Effector memory CD4-positive, alpha-beta T cell (primary cell): ENCODE results near the gene GPN3.
A peak's percentile ranks its signal among the peaks of the same experiment; 100 is the strongest.

Experiments
- DNase-seq, 3 donors: peaks; one replicate each; pipeline ENCODE4 v3.0.0-alpha.2; 2020
- H3K27ac ChIP-seq: 2 replicates; pipeline ENCODE4 v1.7.0; 2013; ENCODE audit warnings: mild to moderate bottlenecking, low read length, moderate library complexity; ENCODE audit not compliant: insufficient read depth, poor library complexity, severe bottlenecking
- H3K27me3 ChIP-seq: replicated peaks from 2 replicates; pipeline ENCODE4 v1.7.0; 2013; ENCODE audit warnings: mild to moderate bottlenecking, low read length; ENCODE audit not compliant: insufficient read depth, control insufficient read depth, poor library complexity, severe bottlenecking
- H3K36me3 ChIP-seq: 2 replicates; pipeline ENCODE4 v1.7.0; 2013; ENCODE audit warnings: mild to moderate bottlenecking, low read length, moderate library complexity; ENCODE audit not compliant: control insufficient read depth, insufficient read depth
- H3K4me1 ChIP-seq: 2 replicates; pipeline ENCODE4 v1.7.0; 2013; ENCODE audit warnings: low read length, mild to moderate bottlenecking; ENCODE audit not compliant: control insufficient read depth, insufficient read depth, poor library complexity, severe bottlenecking
- H3K4me3 ChIP-seq: 2 replicates; pipeline ENCODE4 v1.7.0; 2013; ENCODE audit warnings: low read length, low read depth, mild to moderate bottlenecking; ENCODE audit not compliant: insufficient read depth, poor library complexity, severe bottlenecking
- H3K9me3 ChIP-seq: 2 replicates; pipeline ENCODE4 v1.7.0; 2013; ENCODE audit warnings: mild to moderate bottlenecking, low read length, moderate library complexity; ENCODE audit not compliant: control insufficient read depth
- total RNA-seq, 3 donors: gene quantifications; one replicate each; lab custom pipeline; 2026; lab: John Stamatoyannopoulos, UW

Gene GPN3
- 4.1 to 6.1 (median 4.9) reads per million in 3 donors for total RNA-seq

GRCh38 chr12:110468214-110469048 is at the start of gene GPN3, which contains the start of gene FAM216A:
Gene GPN3, minus strand, starts transcription at chr12:110468257. Its CDS starts 54 bp downstream, at chr12:110468203.
Gene FAM216A, plus strand, starts transcription at chr12:110468845. Its CDS starts 31 bp downstream, at chr12:110468876.
- no peaks in the 10 kb centered on the region for H3K9me3 ChIP-seq
- H3K27me3 ChIP-seq, result no peaks in the 10 kb centered on the region
- peak; percentile 90 to 94 (median 93) for DNase-seq
- H3K4me1 ChIP-seq, result peaks cover 8% of the 10 kb centered on the region
- H3K36me3 ChIP-seq, result peaks cover 9% of the 10 kb centered on the region
- H3K27ac ChIP-seq, result peak within 1 kb of the TSS; percentile 87
- peak within 1 kb of the TSS; percentile 88 for H3K4me3 ChIP-seq

GRCh38 chr12:110516995-110517394 is 48.9 kb upstream of the GPN3 start:
- no peak for DNase-seq
- Histone ChIP-seq H3K4me3 (no peak overlapping the region), H3K36me3 (no peaks in the 10 kb centered on the region), H3K27me3 (no peaks in the 10 kb centered on the region), H3K4me1 (no peaks in the 10 kb centered on the region), H3K9me3 (no peaks in the 10 kb centered on the region), H3K27ac (no peak overlapping the region)

DNA sequence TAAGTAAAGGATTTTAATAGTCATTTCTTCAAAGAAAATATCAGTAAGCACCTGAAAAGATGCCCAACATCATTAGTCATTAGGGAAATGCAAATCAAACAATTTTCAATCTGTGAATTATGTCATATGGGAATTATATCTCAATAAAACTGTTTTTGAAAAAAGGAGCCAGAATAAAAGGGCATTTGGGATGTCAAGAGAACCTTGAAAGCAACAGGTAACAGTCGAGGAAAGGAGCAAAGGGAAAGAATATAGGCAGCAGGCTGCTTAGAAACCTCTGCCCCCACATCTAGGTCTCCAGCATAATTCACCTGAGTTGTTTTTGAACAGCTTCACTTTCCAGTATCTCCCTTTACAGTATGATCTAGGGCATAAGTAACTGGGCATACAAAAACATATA is 46.3 kb upstream of the GPN3 start:
- no peak overlapping the region for H3K4me3 ChIP-seq
- no peaks in the 10 kb centered on the region for H3K36me3 ChIP-seq
- H3K9me3 ChIP-seq, result no peaks in the 10 kb centered on the region
- no peak for DNase-seq
- H3K27ac ChIP-seq, result no peak overlapping the region
- H3K4me1 ChIP-seq, result no peaks in the 10 kb centered on the region
- H3K27me3 ChIP-seq, result no peaks in the 10 kb centered on the region

DNA sequence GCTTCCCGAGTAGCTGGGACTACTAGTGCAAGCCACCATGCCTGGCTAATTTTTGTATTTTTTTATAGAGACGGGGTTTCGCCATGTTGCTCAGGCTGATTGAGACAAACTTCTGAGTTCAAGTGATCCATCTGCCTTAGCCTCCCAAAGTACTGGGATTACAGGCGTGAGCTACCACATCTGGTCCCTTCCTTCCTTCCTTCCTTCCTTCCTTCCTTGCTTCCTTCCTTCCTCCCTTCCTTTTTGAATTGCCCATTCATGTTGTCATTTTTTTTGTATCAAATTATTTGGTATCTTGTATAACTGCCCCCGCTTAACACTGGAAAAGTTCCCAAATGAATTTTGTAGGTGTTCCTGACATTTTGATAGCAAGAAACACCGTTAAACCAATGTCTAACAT is 45.8 kb upstream of the GPN3 start:
- H3K27me3 ChIP-seq, result no peaks in the 10 kb centered on the region
- H3K4me3 ChIP-seq, result no peak overlapping the region
- H3K9me3 ChIP-seq, result no peaks in the 10 kb centered on the region
- DNase-seq, result no peak
- no peaks in the 10 kb centered on the region for H3K4me1 ChIP-seq
- no peak overlapping the region for H3K27ac ChIP-seq
- no peaks in the 10 kb centered on the region for H3K36me3 ChIP-seq

- Histone ChIP-seq H3K4me3 (no peak overlapping the region), H3K27me3 (no peaks in the 10 kb centered on the region), H3K36me3 (no peaks in the 10 kb centered on the region), H3K9me3 (no peaks in the 10 kb centered on the region), H3K27ac (no peak overlapping the region), H3K4me1 (no peaks in the 10 kb centered on the region)
- no peak for DNase-seq
Measured at GRCh38 chr12:110508071-110508586, 40.1 kb upstream of the GPN3 start.

GRCh38 chr12:110505332-110505731 is 37.3 kb upstream of the GPN3 start:
- no peaks in the 10 kb centered on the region for H3K27me3 ChIP-seq
- no peaks in the 10 kb centered on the region for H3K9me3 ChIP-seq
- H3K36me3 ChIP-seq, result no peaks in the 10 kb centered on the region
- no peak for DNase-seq
- peaks cover 10% of the 10 kb centered on the region for H3K4me1 ChIP-seq
- H3K4me3 ChIP-seq, result no peak overlapping the region
- no peak overlapping the region for H3K27ac ChIP-seq

DNA sequence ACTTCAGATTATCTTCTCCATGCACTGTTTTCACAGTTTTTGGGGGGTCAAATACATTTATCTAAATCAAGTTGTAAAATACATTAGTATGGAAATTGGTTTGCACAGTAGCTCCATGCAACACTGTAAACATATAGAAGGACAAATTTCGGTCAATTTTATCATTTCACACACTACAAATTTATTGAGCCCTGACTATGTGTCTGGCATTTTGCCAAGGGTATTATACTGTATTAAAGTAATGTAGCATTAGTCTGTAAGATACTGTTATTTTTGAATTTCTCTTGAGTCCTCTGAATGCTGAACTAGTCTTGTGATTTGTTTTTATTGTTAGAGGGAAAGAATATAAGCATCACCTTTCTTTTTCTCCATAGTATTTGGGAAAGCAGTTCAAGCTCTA is 35.4 kb upstream of the GPN3 start:
- DNase-seq, result no peak
- peaks cover 10% of the 10 kb centered on the region for H3K4me1 ChIP-seq
- no peak overlapping the region for H3K27ac ChIP-seq
- H3K36me3 ChIP-seq, result no peaks in the 10 kb centered on the region
- no peaks in the 10 kb centered on the region for H3K9me3 ChIP-seq
- H3K27me3 ChIP-seq, result no peaks in the 10 kb centered on the region
- no peak overlapping the region for H3K4me3 ChIP-seq

DNA sequence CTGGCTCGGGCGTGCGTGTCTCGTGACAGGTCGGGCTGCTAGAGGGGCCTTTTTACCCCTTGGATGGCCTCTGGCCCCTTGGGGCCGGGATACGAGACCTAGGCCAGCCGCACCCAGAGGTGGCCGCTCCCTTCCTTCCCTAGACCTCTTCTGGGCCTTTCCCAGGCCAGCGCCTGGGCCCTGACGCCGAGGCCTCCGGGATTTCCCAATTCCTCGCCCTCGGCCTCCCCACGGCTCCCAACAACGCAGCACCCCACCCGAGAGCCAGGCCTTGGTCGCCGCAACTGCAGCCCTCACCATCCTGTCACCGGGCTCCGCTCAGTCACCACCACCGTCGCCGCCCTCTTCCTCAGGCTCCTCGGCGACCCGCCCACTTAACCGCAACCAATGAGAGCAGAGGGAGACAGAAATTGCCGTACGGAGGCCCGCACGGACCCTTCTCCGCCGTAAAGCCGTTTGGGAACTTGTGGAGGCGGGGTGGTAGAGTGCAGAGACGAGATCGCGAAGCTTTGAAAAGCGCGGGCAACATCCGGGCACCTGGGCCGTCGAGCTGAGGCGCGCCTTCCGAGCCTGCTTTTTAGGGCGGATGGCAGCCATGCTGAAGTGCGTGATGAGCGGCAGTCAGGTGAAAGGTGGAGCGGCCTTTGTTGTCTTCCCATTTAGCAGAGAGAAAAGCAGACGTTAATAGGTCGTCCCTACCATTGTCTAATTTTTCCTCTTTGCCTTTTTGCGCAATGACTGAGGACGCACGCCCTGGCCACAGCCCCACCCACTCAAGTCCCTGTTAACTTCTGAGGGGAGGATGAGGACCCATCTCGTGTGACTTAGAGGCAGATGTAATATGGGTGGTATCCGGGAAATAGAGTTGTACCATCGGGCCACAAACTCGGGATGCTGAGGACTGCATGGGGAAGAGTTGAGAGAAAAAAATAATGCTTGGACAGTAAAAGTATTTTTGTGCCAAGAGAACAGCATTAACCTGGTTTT is 34.0 kb upstream of the GPN3 start, which contains the start of the genes RAD9B and VPS29:
TSS of gene RAD9B (plus strand) at position 580 of the 987 bp plus-strand sequence. CDS start at position 587, 7 bp downstream.
TSS of gene VPS29 (minus strand) at position 360 of the 987 bp plus-strand sequence. CDS start at position 300, 60 bp downstream.
- H3K9me3 ChIP-seq, result no peaks in the 10 kb centered on the region
- DNase-seq, result peak; percentile 98 to 99 (median 99)

GRCh38 chr12:110501399-110501751 is 33.3 kb upstream of the GPN3 start:
- peaks cover 10% of the 10 kb centered on the region for H3K4me1 ChIP-seq
- H3K36me3 ChIP-seq, result no peaks in the 10 kb centered on the region
- no peak for DNase-seq
- H3K9me3 ChIP-seq, result no peaks in the 10 kb centered on the region
- H3K4me3 ChIP-seq, result peak overlapping the region; percentile 83
- no peaks in the 10 kb centered on the region for H3K27me3 ChIP-seq
- peak overlapping the region; percentile 90 for H3K27ac ChIP-seq

More for the DNA sequence above, 34.0 kb upstream of the GPN3 start, which contains the start of the genes RAD9B and VPS29:
- Histone ChIP-seq H3K4me1 (peaks cover 10% of the 10 kb centered on the region), H3K36me3 (no peaks in the 10 kb centered on the region), H3K27ac (peak within 1 kb of the TSS; percentile 90), H3K27me3 (no peaks in the 10 kb centered on the region), H3K4me3 (peak within 1 kb of the TSS; percentile 83)
